GM19238 (cell line): ENCODE results near the gene SOX11.

ENCODE experiments used
- DNase-seq: peaks from one replicate; pipeline ENCODE4 v3.0.0; 2011; ENCODE audit warnings: low spot score; ENCODE audit not compliant: insufficient read length

The SOX11 gene

GRCh38 chr2:5722236-5722635 lies 30.1 kb downstream of the SOX11 start:
- no peak for DNase-seq

- no peak for DNase-seq
Measured at GRCh38 chr2:5723791-5724735, 31.9 kb downstream of the SOX11 start.

DNA sequence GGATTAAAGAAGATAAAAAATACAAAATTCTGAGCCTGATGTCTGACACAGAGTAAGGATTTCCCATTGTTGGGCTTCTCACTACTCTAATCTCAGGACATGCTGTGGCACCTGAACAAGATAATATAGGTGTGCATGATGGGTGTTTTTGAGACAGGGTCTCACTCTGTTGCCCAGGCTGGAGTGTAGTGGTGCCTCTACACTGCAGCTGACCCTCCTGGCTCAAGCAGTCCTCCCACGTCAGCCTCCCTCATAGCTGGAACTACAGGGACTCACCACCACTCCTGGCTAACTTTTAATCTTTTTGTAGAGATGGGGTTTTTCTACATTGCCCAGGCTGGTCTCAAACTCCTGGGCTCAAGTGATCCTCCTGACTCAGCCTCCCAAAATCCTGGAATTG lies 32.9 kb downstream of the SOX11 start:
- no peak for DNase-seq

GRCh38 chr2:5725794-5726463 lies 33.7 kb downstream of the SOX11 start:
- no peak for DNase-seq

- DNase-seq = no peak
Measured at GRCh38 chr2:5727235-5727634, 35.1 kb downstream of the SOX11 start.

DNA sequence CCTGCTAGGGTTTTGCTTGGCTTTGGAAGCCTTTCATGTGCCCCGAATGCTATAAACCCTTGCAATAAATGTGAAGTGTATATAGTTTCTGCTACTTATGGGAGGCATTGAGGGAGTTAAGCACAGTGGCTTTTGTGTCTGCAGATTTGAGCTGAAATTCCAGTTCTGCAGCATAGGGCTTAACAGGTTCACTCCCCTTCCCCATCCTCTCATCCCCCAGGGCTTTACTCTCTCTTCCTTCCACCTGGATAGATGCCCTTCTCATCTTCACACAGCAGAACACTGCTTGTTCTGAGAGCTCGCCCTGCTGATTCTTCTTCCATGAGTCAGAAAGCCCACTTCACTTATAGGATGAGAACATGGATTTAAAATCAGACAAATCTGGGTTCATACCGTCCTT lies 37.2 kb downstream of the SOX11 start:
- DNase-seq = no peak

- no peak for DNase-seq
Measured at GRCh38 chr2:5730386-5730785, 38.2 kb downstream of the SOX11 start.

GRCh38 chr2:5734859-5735520 lies 42.8 kb downstream of the SOX11 start:
- no peak for DNase-seq

- DNase-seq = no peak
Measured at GRCh38 chr2:5735521-5735861, 43.3 kb downstream of the SOX11 start.

DNA sequence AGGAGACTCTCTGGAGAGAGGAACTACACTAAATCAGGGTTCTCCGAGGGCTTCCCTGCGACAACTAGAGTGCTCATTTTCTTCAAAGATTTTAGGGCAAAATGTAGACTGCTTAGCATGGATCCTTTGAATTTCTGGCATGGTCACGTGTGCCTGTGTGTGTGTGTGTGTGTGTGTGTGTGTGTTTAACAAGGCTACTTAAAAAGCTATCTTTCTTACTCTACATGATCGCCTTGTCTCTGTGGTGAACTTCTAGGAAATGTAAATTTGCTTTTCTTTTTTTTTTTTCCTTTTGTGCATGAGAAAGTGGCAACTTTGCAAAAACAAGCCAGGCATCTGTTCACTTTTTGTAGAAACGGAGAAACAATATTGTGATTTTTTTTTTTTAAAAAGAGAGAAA lies 43.9 kb downstream of the SOX11 start:
- no peak for DNase-seq

DNA sequence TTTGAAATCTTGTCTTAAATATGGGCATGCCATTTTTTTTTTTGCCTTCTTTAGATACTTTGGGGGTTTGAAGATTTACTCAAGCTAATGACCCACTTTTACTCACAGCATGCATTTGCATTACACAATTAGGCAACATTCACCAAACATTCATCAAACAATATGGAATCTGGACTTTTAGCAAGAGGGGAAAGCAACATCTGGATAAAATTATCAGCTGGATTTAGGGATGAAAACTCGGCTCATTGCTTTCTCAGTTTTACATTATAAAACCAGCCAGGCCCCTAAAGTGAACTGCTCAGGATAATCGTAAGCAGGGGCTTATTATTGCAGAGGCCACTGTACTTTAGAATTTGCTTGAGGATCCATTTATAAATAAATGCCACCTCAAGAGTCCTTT lies 44.7 kb downstream of the SOX11 start:
- DNase-seq = no peak

DNA sequence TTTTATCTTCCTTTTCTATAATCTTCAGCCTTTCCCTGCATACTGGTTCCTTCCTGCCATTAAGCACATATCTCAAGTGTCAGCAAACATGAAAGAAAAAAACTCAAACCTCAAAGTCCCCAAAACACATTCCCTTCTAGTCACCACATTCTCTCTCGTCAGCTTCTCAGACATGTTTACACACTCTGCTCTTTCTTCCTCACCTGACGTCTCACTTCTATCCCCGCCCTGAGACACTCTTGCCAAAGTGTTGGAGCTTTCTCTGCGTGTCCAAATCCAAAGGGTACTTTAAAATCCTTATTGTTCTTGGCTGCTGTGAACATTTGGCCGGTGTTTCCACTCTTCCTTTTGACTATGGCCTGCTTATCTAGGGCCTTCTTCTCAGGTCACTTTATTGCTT lies 47.9 kb downstream of the SOX11 start:
- no peak for DNase-seq

DNA sequence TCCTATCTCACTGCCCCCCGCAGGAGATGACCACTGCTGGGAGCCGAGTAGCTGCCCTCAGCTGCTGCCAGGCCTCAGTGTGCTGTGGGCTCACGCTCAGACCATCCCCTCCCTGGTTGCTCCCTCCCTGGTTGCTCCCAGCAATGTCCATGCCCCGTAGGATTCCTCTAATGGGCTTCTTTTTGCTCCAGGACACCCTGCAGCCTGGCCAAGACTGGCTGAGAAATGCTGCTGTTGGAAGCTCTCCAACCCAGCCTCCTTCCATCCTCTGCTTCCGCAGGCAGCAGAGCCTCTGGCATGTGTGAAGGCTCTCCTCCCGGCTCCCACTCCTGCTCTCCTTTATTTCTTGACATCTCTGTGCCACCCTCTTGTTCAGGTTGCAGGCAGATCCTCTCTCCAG lies 48.6 kb downstream of the SOX11 start:
- DNase-seq = no peak

DNA sequence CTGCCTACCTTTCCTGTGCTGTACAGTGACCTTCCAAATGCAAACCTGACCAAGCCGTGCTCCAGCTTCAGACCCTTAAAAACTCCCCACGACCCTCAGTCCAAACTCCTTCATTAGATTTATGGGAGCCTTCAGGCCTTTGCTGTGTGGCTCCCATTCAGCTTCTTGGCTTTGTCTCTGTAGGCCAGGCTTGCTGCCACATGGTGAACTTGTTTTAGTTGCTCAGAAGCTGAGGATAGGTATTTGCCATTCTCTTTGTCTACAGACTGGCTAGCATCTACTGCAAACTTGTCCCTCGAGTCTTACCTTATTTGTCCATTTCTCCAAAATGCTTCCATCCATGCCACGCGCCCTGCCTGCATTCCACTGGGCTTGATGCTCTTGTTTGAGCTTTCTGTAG lies 49.1 kb downstream of the SOX11 start:
- DNase-seq = no peak

GRCh38 chr2:5742126-5742525 lies 49.9 kb downstream of the SOX11 start:
- no peak for DNase-seq

GRCh38 chr2:5748391-5748790 lies 56.2 kb downstream of the SOX11 start:
- no peak for DNase-seq

DNA sequence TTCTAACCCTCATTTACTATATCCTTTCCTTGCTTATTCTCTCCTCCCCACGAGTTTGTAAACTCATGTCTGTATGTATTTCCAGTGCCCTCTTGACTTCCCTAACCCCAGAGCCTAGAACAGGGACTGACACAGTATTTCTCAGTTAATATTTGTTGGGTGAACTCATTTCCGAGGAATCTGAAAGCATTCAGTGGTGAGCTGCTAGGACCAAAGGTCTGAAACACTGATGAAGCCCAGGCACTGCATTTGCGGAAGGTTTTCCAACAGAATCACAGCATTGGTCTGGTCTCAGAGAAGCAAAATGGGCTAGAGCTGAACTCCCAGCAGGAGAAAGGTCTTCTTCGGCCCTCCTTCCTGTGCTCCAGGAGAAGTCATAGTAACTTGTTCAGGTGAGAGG lies 56.8 kb downstream of the SOX11 start:
- DNase-seq = no peak

DNA sequence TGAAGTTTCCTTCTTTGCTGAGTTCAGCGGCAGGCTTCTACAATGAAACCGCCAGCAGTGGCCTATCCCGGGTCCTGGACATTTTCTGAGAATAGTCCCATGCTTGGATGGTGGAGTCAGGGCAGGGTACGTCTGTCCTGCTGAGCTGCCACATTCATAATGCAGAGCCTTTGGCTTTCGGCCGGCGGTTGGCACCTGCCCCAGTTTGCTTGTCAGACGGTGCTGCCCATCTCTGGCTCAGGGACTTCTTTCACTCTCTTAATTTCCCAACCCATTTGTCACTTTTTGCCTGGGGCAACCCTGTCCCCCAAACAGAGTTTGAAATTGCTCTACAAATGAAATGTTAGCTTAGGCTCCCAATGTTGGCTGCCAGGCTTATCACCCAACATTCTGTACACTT lies 57.2 kb downstream of the SOX11 start:
- DNase-seq = no peak
